CD4-positive, alpha-beta T cell treated with Interleukin-15 for 4 hours (primary cell): ENCODE results near the gene ROR1.
"Not testable (repeated sequence)": the region's sequence is repeated elsewhere in the genome, so short reads cannot be mapped to it uniquely, and the experiment has no call there.

ENCODE experiments used
- DNase-seq: peaks from one replicate; pipeline ENCODE4 v3.0.0-alpha.2; 2020; ENCODE audit warnings: low spot score

The ROR1 gene

DNA sequence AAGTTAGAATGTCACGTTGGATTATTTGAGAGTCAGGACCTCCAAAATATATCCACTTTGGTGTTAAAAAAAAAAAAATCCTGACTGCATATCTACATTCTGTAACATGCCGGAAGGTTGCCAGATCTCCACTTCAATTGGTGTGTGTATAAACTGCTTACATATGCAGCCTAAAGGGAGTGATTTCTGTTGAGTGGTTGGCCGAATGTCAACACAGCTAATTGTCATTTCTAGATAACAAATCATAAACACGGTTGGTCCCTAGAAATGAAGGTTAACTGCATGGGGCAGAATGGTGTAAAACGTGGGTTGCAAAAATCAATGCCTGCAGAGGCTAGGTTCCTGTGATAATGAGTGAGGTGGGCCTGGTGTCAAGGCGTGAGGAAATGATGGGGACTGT is 15.0 kb upstream of the ROR1 start:
- DNase-seq: no peak

DNA sequence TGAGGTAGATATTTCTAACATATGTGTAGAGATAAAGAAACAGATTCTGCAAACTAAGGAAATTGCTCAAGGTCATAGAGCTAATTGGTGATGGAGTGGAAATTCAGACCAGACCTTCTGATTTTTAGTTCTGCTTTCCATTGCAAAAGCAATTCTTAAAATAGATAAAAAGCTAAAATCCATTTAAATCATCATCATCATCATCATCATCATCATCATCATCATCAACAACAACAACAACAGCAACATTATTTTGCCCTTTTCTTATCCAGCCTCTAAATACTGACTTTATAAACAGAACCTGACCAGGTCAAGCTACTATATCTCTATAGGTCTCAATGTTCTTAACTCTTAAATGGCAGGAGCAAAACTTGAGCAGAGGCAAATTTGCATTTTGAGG is 14.0 kb upstream of the ROR1 start:
- DNase-seq: no peak

DNA sequence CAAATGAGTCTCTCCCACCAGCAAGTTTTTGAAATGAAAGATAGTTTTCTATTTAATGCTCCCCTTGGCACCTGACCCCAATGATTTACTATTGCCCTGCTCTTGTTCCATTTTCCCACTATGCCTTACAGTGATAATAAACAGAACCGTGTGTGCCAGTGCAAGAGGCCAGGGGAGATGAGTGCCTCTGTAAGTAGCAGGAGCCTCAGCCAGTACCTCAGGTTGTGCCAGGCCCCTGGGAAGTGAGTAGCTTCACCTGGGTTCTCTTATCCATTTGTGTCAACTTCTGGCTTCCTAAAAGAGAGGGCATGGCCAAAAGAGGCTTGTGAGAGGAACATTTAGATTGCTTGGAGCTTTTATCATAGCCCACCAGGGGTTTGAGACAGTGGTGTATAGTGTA is 3.4 kb upstream of the ROR1 start:
- no peak for DNase-seq

DNA sequence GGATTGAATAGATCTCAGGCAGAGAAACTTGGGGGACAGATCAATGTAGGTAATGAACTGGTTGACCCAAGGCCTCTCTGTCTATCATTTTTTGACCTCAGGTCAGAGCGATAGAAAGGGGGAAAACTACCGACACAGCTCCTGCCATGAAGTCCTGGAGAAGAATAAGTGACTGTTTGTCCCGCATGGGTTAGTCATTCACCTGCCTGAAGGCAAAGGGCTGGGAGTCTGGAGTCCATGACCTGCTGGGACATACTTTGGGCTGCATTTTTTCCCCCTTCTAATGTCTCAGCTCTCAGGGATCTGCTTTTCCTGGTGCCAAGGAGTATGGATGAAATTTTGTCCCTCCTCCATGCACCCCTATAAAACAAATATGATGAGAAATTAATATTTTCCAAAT is 1.6 kb upstream of the ROR1 start:
- no peak for DNase-seq

DNA sequence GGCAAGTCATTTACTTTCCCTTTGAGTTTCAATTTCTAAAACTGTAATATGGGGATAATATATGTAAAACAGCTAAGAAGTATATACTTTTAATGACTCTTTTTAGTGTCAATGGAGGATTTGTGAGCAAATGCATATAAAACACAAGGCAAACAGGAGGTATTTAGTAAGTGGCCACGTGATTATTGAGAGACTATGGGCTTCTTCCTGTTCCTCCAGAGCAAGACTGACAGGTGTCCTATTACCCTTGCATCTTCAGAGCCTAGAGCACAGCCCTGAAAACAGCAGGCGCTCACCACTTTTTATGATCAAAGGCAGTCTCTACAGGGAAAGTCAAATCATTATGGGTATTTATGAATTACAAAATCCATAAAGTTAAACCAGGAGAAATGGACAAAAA is 941 bp upstream of the ROR1 start:
- DNase-seq: no peak

DNA sequence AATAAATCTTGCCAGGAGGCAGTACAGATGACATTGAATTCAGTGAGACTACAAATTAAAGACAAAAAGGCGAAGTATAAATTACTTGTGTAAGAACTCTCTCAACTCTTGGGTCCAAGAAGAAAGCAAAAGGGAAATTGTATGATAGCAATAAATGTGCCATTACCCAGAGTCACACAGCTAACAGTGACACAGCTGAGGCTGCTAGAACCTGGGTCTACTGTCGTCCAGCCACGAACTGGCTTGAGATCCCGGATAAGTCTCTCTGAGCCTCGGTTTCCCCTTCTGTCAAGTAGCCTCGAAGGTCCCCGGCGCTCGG is 362 bp upstream of the ROR1 start:
- no peak for DNase-seq

DNA sequence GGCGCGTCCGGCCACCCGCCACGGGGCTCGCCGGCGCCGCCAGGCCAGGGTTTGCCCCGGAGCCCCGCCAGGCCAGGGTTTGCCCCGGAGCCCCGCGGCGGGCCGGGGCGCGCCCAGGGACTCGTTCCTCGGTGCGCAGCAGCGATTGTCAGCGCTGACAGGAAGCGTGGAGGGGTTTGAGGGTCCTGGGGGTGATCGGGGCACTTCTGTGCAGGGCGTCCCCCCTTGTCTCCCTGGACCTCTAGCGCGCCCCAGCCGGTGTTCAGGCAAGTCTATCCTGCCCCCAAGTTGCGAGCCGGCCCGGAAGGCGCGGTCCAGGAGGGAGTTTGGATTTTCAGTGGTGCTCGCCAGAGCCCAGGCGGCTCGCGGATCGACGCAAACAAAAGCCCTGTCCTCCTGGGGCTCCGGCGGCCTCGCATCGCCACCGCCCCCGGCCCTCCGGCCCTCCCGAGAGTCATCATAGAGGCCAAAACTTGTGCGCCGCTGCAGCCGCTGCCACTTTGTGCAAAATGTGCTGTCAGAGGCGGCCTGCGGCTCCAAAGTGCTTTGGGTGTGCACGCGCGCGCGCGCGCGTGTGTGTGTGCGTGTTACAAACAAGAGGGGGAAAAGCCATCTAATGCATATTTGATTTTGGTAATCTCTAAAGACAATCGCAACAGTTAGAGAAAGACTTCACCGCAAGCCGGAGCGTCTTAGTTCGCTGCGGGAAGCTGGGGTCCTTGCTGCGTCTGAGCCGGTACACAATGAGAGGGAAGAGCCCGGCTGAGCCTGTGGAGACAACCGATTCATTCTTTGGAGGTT is 1.0 kb downstream of the ROR1 start:
- no peak for DNase-seq

DNA sequence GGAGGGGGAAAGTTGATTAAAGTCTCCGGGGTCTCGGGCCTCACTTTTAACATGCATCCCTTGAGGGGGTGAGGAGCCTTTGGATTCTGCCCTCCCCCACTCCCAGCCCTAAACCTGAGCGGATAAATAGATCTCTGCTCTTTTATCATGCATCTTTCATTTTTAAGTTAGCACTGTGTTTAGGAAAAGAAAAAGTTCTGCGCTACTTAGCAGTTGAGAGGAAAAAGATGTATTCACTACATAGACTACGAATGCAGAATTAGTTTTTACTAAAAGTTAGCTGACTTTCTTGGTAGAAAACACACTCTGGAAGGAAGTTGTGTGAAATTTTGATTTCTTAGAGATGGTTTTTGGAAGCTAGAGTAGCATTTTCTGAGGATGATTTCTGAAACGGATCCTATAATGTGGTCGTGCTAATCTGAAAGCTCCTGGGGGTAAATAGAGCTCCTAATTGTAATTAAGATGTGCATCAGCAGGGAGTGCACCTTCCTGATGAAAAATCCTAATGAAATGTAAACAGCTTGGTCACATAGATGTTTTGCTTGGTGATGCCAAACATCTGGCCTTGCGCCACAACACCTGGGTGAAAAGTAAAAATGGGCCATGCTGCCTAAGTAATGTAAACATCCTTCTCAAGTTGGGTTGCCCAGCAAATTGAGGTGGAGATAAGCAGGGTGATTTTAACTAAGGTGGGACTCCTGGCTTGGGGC is 1.8 kb downstream of the ROR1 start:
- DNase-seq: no peak

DNA sequence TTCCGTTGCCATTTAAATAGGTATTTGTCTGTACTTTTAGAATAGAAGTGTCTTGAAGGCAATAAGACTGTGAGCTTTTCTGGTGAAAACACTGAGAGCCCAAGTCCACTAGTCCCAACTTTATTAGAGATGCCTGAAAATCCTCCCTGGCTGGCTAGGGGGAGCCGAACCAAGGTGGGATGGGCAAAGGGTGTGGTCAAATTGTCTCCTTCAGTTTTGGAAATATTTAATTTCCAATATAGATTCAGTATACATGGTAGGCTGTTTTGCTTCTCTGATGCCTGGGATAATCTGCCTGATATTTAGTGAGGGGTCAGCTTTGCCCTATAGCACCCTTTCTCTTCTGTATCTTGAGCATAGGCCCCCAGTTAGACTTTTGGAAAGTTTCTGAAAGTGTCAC is 3.5 kb downstream of the ROR1 start:
- no peak for DNase-seq

DNA sequence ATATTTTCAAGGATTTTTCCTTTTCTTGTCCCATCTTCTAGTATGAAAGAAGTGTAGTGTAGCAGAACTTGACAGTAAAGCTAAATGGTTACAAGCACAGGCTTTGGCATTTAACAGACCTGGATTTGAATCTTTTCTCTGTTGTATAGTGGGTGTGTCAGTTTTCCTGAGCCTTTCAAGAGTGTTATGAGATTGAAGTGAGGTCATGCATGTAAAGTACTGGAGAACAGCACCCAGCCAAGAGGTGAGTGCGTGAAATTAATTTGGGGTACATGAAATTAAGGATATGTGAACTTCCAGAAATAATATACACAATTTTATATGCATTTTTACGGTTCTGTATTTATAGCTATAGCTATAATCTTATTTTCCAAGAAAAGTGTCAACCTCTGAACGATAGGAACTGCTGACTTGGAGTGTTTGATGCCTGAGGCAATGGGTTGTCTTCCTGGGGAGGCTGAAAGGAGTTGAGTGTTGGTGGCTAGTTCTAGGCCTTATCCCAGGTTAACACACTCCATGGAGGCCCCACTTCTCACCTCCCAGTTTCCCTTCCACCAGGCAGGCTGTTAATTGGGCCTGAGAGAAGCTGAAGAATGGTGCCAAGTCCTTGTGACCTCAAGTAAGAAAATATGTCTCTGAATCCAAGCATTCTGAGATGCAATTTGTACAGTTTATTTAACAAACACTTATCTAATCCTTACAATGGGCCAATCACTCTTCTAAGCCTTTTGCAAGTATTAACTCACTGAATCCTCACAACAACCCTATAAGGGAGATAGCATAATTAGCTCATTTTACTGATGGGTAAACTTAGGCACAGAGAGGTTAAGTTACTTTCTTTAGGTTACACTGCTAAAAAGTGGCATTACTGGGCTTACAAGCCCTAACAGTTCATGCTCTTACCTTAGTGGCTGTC is 4.4 kb downstream of the ROR1 start:
- no peak for DNase-seq

DNA sequence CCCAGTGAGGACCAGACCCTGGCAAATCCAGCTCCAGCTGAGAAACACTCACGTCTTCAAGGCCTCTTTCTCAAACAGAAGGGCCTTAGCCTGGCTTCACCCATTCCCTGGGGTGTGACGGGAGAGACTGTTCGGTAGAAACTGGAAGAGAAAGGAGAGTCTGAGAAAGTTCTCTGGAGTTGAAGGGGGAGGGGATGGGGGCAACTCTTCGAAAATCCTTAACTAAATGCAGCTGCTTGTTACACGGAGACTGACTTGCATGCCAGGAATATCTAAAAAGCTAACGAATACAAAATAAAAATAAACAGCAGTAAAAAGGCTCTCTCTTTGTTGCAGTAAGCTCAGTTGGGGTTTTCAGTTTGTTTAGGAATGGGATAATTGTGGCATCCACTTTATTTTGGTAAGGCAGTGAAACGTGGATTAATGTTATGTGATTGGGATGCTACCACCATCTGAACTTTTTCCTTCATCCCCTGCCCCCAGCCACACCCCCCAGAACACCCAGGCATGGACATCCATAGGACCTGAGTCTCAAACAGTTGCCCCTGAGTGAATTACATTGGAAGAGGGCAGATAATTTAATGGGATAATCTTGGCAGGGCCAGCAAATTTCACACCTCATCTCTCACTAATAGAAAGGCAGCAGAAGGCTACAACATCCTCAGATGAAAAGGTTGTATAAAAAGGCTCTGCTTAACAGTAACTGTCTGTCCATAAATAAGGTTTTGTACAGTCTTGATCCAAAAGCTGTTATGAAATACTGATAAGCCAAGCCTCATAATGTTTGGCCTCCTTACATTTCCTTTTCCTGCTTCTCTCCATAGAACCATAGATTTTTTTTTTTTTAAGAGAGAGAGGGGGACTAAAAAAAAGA is 5.8 kb downstream of the ROR1 start:
- no peak for DNase-seq

DNA sequence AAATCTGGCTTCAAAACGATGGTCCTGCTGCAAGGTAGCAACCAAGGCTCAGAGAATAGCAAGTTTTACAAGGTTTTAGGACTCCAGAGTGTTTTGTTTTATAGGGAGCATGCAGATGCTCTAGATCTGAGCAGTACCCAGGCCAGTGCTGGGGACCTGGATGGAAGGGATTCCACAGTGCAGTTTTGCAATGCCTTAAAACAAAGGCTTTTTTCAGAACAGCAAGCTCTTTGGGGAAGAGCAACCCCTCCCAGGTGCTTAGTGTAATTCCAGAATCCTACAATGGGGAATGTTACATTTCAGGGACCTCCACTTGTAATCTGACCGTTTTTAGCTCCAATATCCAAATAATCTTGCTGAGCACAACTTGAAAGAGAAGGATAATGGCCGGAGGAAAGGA is 6.7 kb downstream of the ROR1 start:
- DNase-seq: no peak

DNA sequence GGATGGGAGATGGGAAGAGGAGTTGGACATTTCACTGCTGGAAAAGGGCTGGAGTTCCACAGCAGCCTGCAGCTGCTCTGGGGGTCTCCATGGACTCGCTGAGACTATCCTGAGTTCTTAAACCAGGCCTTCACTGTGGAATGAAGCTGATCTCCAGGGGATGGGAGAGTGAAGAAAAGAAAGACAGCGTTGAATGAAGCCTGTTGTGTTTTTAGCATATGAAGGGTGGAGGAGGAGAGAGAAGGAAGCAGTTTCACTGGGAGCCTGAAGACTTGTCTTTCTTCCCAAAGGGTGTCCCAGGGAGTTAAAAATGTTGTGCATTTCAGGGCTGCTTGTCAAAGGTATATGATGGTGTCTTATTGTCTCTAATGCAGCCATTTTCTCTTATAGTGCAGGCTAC is 9.2 kb downstream of the ROR1 start:
- DNase-seq: no peak

DNA sequence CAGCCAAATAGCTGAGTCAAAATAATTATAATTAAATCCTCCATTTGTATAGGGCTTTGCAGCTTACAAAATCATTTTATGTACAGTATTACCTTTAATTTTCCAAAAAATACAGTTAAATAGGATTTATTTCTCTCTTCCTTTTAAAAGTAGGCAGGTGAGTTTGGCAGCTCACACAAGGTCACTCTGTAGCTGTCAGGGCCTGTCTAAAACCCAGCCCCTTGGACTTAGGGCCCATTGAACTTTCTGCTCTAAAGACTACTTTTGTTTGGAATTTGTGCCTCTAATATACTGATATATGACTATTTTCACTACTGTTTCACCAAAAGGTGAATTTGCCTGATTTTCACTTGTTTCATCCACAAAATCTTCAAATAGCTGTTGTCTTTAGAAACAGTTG is 10.3 kb downstream of the ROR1 start:
- DNase-seq: no peak

DNA sequence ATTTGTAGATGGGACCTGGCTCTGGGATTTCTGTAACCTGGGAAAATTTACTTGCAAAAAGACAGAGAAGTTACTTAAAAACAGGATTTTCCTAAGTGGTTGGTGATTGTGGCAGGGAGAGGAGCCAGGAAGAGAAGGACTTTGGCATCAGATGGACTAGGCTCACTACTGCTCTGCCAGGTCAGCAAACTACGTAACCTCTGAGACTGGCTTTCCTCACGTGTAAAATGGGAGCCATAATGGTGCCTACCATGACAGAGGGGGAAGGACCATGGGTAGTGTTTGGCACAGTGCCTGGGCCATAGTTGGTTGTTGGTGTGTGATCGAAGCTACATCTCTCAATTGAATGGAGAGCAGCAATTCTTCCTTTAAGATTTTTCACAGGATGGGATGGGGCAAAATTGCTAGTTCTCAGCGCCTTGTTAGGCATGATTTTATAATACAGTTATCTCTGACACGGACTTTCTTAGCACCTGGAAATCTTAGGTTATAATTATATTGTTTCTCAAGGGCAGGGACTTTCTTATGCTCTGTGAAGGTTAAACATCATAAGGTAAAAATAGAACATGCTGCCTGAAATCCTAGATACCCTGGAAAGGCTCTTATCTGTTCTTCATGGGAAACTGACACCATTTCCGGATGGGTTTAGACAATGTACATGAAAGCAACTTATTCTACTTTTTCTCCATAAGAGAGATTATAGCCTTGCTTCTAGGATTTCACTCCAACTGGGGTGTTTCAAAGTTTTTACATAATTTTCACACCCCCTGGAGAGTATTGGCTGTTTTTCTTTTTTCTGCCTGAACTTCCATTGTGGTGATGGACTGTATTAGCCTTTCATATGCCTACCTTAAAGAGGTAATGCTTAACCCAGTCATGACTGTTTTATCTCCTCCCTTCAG is 10.9 kb downstream of the ROR1 start:
- no peak for DNase-seq

DNA sequence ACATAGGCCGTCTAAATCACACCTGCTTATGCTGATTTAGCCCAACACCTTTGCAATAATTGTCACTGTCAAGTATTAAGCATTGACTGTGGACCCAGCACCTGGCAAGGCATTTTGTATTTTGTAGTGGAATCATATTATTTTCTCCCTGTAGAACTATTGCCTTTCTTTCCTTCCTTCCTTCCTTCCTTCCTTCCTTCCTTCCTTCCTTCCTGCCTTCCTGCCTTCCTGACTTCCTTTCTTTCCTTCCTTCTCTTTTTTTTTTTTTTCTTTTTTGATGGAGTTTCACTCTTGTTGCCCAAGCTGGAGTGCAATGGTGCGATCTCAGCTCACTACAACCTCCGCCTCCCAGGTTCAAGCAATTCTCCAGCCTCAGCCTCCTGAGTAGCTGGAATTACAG is 13.5 kb downstream of the ROR1 start:
- not testable (repeated sequence) for DNase-seq

DNA sequence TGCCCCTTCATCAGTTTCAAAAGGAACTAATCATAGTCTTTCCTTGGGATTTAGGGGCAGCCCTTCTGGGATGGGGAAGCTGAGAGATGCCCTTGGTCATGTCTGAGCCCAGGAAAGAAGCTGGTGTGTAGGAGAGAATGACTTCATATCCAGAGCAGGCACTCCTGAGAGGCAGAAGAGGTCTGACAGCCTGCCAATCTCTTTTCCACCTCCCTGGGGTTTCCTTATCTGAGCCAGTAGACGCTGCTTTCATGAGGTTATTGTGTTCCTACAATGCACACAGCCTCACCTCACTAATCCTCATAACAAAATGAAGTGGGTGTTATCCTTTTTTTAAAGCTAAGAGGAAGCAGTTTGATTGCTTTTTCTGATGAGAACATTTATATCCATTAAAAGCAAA is 14.1 kb downstream of the ROR1 start:
- DNase-seq: no peak

DNA sequence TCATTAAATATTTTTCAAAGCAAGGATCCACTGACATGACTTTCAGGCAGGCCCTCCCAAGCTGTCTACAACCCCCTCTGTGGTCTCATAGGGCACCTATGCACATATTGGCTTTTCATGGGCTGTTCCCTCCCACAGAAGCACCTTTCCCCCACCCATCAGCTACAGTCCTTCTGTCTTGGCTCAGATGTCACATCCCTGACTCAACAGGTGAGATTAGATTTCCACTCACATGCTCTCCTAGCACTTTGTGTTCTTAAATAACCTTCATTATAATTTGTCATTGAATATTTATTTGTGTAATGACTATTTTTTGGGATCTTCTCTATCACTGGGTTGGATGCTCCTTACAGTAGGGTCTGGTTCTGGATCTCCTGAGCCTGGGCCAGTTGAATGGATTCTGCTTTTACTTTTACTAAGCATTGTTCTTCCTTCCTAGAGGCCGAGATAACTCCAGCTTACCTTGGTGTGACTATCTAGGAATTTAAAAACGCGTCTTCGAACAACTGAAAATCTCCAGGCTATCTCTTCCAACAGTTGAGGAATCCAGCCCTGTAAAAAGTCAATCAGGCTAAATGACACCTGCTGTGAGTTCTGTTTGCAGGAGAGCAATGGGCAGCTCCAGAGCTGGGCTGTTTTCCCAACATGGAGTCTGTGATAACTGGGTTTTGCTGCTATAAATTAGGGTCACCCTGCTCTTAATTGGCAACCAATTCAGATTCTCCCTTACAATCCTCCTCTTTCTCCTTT is 16.2 kb downstream of the ROR1 start:
- no peak for DNase-seq

DNA sequence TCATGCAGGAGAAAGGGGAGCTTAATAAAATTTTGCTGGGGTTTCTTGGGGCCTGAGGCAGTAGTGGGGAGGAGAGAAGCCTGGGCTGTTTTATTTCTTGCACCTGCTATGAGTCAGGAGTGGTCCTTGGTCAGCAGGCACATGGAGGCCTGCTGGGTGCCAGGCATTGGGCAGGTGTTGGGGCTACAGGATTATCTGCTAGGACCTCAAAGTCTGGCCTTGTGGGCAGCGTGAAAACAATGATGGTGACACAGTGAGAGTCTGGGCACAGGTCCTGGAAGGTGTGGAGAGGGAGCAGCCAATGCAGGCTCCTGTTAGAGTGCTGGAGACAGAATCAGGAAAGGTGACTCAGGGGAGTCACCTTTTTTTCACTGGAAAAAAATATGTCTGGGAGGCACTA is 17.2 kb downstream of the ROR1 start:
- DNase-seq: no peak

DNA sequence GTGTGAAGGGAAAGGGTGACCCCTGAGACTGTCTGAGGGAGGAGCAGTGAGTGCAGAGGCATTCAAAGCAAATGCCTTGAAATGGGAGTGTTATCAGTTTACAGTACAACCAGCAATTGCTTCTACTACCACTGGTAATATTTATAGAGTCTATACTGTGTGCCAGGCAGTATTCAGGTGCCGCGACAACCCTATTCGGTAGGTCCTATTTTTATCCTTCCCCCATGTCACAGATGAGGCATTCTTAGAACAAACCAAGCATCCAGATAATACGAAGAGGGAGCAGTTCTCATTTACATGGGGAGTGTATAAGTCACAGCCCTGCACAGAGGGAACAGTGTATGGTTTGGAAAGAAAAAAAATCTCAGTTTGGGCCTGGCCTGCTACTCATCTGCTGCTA is 18.3 kb downstream of the ROR1 start:
- no peak for DNase-seq
